Measurements from ENCODE around the gene ATP5F1E.
A peak's percentile ranks its signal among the peaks of the same experiment; 100 is the strongest.
"Not testable (repeated sequence)": the region's sequence is repeated elsewhere in the genome, so short reads cannot be mapped to it uniquely, and the experiment has no call there.

Gene ATP5F1E

DNA sequence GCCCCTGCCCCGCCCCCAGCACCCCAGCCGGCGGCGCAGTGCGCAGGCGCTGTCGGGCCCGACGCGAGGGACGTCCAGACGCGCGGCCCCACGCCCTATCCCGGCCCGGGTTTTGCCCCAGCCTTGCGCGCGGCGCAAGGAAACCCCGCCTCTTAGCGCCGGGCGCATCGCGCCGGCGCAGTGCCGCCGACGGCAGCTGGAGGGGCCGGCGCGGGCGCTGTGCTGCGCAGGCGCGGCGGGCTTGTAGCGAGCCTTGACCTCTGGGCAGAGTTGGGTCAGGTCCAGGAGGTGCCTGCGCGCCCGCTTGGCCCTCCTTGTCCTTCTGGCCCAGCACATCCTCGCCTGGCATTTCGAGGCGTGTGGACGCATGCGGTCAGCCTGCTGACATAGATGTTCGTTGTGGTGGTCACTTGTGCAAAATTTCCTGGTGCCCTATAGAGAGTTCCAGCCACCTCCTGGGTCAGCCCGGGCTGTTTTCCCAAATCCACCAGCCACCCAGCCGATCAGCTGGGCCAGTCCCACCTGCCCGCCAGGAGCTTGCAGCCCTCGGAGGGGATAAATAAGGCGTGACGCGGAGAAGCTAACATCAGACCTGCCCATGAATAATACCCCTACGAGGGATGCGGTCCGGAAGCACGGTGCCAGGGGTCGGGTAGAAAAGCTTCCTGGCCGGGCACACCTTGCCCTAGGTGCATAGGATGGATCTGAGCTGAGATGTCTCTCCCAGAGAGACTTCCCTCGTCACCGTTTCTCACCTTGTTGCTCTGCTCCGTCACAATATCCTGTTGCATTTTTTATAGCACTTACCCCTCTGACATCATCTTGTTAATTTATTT is 10.9 kb upstream of the ATP5F1E start:
- ATAC-seq = peak; percentile 96 to 97

DNA sequence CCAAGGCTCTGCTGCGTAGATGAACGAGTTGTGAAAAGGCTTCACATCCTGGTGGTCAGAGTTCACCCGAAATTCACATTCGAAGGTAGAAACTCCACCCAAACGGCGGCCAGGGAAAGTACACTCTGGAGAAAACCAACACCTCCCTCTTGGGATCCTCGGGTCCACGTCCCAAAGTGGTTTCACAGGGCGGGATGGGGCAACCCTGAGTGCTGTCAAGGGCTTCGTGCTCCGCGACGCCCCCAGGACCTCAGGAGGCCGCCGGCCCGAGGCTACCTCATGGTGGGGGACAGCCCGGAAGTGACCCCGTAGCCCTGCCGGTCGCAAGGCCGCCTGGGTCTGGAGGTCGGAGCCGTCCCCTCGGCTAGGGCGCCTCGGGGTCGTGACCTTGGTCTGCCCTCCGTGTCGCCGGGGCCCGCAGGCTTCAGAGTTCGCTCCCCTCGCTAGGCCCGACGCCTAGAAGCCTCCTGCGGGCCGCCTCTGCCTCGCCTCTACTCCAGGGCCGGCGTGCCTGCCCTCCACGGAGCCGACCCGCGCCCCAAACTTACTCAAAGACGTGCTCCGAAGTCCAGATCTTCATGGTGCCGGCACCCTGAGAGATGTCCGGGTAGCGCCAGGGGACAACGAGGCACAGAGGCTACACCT is 10.1 kb upstream of the ATP5F1E start, which contains the start of gene PRELID3B:
TSS of gene PRELID3B (minus strand) at position 636 of the 645 bp plus-strand sequence. CDS start at position 580, 56 bp downstream.
- peak; percentile 28 to 32 for ATAC-seq

GRCh38 chr20:59041487-59041886 is 9.4 kb upstream of the ATP5F1E start:
- not testable (repeated sequence) for ATAC-seq

- ATAC-seq = no peak
Measured at GRCh38 chr20:59040667-59041066, 8.5 kb upstream of the ATP5F1E start.

DNA sequence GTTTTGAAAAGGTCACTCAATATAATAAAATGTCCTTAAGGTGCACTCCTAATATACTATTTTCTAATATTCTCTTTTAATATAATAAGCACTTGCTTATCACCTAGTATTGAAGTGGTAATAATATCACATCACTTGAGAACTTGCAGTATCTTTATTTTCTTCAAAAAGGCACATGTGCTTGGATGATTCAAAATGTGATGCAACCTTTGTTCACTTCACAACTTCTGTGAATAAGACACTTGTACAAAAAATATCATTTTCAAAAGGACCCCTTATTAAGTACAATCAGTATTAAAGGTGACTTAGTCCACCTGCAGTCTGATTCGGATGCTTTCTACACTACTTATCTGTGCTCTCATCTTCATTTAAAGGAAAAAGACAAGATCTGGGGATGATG is 7.1 kb upstream of the ATP5F1E start:
- peak in 1 of 2 donors; percentile 4 for ATAC-seq

DNA sequence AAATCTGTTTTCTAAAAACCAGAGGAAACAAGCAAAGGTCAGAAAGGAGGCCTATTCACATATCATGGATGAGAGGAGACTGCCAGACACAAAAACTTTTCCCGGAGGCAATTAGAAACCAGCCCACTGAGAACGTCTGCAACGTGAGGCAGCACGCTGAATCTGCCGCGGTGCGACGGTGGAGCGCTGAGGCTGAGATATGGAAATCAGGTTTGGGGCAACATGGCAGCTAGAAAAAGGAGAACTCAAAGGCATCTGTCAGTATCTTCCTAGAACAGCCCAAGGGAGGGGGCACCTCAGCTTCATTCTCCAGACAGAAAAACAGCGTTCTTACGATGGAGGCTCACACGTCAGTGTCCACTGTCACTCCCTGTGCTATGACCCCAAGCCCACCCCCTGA is 5.3 kb upstream of the ATP5F1E start:
- ATAC-seq = no peak

GRCh38 chr20:59035381-59035780 is 3.2 kb upstream of the ATP5F1E start:
- no peak for ATAC-seq

DNA sequence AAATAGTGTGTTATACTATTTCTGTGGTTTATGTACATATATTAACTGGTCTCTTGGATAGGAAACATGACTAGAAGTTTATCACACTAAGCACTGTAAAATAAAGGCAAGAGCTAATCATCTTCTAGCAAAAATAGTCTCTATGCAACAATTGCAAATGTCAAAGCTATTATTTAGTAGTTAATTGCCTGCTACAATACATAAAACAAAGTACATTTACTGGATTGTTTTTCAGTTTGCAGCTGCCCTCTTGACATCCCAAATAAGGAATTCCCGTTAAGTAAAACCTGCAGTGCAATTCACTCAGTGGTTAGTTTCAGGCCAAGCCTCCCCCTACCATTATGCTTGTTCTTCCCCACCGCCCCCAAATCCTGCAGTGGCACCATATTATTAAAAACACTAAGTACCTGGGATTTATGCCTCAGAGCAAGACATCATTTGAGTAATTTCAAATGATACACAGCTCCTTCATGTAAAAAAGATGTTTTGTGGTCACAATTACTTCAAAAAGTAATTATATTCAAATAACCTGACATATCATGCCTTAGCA is 1.6 kb upstream of the ATP5F1E start:
- ATAC-seq = no peak

DNA sequence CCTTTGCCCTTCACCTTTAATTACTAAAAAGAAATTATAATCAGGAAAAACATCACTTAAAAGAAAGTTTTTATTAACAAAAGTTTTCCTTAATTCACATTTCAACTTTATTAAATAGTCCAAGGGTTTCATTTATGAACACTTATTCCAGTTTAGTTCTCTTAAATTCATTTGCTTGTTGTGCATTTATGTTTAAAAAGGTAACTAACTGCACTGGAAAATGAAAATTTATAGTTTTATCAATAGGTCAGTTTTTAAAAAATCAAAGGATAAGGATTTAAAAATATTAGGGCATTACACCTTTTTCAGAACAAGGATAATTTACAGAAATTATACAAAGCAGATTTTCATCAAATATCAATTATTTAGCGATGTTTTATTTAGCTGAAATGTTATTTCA is 958 bp upstream of the ATP5F1E start:
- ATAC-seq = no peak

DNA sequence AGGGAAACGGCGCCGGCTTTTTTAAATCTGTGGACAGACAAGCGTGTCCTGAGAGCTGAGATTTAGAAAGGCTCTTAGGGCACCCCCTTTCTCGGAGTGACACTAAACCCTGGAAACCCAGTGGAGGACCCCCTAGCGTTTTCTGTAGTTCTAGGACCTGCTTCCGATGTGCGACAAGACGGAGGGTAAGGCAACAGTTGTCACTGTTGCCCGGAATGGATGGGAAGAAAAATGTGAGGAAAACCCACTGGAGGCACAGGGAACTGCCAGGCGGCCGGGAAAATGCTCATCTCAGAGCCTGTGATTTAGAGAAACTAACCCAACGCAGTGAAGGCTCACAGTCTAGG is 551 bp upstream of the ATP5F1E start:
- peak; percentile 4 to 7 for ATAC-seq

DNA sequence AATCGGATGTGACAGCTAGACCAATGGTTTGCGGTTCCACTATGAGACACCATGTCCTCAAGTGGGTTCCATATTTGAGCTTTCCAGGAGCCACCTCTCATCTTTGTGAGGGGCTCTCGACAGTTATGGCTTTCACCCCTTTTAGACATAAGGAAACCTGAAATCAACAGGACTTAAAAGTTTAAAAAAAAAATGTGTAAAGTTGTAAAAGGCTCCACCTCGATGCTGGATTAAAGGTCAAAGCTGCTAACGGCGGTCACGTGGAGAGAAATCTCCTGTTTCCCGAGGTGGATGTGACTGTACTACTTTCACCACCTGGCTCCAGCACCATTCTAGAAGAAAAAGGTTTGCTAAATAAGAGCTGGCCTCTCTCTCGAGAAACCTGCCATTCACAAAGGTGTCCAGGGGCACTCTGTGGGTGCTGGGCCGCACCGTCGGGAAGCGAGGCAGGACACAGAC is 542 bp downstream of the ATP5F1E start:
- ATAC-seq = no peak

GRCh38 chr20:59030911-59031563 is 1.1 kb downstream of the ATP5F1E start:
- ATAC-seq = no peak

- ATAC-seq = no peak
Measured at GRCh38 chr20:59028812-59029211, 3.3 kb downstream of the ATP5F1E start.

DNA sequence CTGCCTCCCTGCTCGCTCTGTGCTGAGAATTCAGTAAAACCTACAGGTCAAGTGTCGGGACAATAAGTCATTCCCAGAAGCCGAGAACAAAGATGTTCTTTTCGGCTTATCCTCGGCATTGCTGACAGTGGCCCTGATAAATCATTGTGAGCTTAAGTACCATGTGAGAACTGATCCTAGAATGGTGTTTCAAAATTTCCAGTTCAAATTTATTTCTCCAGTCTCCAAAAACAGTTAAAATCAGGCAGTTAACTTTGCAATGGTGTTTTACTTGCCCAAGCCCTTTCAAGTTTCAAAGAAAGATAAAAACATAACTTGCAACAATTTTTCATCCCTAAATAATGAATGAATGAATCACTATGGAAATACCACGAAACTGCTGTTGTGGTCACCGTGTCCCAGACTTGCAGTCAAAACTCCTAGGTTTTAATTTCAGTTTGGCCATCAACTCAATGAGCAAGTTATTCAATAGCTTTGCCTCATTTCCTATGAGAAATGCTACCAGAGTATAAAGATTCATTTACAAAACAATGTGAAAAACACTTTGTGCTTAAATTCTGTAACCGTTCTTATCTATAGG is 4.3 kb downstream of the ATP5F1E start:
- no peak for ATAC-seq

DNA sequence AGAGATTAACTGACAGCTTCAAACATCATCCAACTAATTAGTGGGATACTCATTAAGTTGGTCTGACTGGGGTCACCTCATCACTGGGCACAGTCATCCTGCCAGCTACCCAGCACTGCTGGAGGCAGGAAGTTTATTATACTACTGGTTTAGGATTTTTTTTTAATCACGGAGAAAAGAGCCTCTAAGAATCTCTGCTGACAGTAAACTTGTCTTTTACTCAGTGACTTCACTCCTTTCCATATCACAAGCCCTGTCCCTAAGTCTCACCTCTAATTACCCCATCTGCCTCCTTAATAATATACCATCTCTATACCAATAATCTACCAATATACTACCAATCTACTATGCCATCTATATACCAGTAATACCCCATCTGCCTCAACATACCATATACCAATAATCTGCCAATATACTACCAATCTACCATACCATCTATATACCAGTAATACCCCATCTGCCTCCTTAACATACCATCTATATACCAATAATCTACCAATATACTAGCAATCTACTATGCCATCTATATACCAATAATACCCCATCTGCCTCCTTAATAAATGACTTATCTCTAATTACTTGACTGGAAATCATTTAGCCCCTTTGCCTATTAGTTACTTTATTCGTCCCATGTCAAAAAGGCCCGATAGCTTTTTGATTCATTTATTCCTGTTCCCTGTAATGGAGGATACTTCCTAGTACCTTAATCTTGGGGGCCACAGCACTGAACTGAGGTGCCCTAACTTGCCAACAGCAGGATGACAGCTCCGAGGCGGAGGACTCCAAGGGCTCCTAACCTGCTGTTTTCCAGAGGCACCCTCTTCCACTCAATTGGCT is 5.0 kb downstream of the ATP5F1E start:
- no peak for ATAC-seq

- ATAC-seq = no peak
Measured at GRCh38 chr20:59025511-59025910, 6.6 kb downstream of the ATP5F1E start.

- ATAC-seq = no peak
Measured at GRCh38 chr20:59025086-59025485, 7.0 kb downstream of the ATP5F1E start.

DNA sequence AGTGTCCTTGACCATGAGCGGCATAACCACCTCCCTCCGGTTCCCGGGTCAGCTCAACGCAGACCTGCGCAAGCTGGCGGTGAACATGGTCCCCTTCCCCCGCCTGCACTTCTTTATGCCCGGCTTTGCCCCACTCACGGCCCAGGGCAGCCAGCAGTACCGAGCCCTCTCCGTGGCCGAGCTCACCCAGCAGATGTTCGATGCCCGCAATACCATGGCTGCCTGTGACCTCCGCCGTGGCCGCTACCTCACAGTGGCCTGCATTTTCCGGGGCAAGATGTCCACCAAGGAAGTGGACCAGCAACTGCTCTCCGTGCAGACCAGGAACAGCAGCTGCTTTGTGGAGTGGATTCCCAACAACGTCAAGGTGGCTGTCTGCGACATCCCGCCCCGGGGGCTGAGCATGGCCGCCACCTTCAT is 8.0 kb downstream of the ATP5F1E start:
- ATAC-seq = no peak

DNA sequence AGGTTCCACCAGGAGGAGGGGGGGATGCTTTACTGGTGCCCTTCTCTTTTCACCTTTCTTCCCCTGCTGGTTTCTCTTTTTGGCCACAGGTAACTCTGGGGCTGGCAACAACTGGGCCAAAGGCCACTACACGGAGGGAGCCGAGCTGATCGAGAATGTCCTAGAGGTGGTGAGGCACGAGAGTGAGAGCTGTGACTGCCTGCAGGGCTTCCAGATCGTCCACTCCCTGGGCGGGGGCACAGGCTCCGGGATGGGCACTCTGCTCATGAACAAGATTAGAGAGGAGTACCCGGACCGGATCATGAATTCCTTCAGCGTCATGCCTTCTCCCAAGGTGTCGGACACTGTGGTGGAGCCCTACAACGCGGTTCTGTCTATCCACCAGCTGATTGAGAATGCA is 8.5 kb downstream of the ATP5F1E start:
- ATAC-seq = no peak

DNA sequence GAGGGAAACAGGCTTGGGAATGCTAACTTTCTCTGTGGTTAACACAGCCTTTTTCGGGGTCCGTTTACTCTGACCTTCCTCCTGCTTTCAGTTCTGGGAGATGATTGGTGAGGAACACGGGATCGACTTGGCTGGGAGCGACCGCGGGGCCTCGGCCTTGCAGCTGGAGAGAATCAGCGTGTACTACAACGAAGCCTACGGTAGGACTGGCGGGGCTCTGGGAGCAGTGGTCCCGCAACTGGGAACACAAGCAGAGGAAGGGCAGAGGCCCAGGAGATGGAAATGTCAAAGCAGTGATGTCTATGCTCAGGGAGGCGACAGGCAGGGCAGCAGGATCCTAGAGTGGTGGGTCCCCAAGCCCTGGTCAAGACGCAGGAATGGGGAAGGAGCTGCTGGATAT is 9.4 kb downstream of the ATP5F1E start:
- no peak for ATAC-seq

GRCh38 chr20:59020938-59021551 is 11.1 kb downstream of the ATP5F1E start:
- ATAC-seq = no peak

- no peak for ATAC-seq
Measured at GRCh38 chr20:59019217-59019616, 12.9 kb downstream of the ATP5F1E start, which contains the start of gene TUBB1. TUBB1 (plus strand) TSS chr20:59019429; CDS start chr20:59019523, 94 bp downstream.

Data from activated CD4-positive, CD25-positive, alpha-beta regulatory T cell treated with anti-CD3 and anti-CD28 coated beads, Interleukin-2, amount 50 U/mL, for 24 hours (primary cell).